ENCODE measurements around the gene RTBDN.
A peak's percentile ranks its signal among the peaks of the same experiment; 100 is the strongest.

RTBDN gene

DNA sequence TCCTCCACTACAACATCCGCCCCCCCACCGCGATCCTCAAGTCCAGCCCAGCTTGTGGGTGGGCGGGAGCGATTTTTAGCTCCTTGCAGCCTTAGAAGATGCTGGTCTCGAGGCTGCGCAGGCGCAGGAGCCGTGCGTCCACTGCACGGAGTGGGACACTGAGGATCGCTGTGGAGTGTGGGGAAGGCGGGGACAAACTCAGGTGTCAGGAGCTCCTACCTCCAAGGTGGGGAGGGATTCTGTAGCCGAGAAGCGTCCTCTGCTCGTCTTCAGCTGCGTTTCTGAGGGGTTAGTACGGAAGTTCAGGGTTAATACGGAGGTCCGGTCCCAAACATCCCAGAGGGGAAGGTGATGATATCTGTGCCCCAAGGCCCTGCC lies at the start of gene RTBDN:
Gene RTBDN, minus strand, starts transcription at position 14 of the 378 bp plus-strand sequence. CDS start 4,600 bp downstream, outside the sequence.
- no peaks in the 10 kb centered on the region for H3K36me3 ChIP-seq (ENCODE audit: control insufficient read depth, insufficient read depth, low read length)
- no peak within 1 kb of the TSS for H3K9ac ChIP-seq (ENCODE audit: low read depth, low read length)
- H3K27ac ChIP-seq (ENCODE audit: low read depth, low read length): no peak within 1 kb of the TSS
- H3K9me3 ChIP-seq (ENCODE audit: control insufficient read depth, insufficient read depth, low read length): no peaks in the 10 kb centered on the region
- H3K4me1 ChIP-seq (ENCODE audit: control insufficient read depth, insufficient read depth, low read length): peaks cover 12% of the 10 kb centered on the region
- H3K4me3 ChIP-seq (ENCODE audit: low read depth, low read length): peak within 1 kb of the TSS; percentile 71
- H3K27me3 ChIP-seq (ENCODE audit: control insufficient read depth, insufficient read depth, low read length): peaks cover 27% of the 10 kb centered on the region

DNA sequence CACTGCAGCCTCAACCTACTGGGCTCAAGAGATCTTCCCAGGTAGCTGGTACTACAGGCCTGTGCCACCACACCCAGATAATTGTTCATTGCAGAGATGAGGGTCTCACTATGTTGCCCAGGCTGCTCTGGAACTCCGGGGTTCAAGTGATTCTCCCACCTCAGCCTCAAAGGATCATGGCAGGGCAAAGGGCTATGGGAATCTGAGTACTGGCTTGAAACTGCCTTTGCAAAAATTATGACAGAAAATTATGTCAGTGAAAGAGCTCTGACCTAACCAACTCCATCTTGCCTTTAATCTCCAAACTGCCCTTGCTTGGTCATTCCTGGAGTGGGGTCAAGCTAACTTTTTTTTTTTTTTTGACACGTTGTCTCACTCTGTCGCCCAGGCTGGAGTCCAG lies 48.2 kb upstream of the RTBDN start:
- Histone ChIP-seq H3K36me3 (ENCODE audit: control insufficient read depth, insufficient read depth, low read length) (peaks cover 10% of the 10 kb centered on the region; the same call in 1 of the 2 replicates), H3K27ac (ENCODE audit: low read depth, low read length) (no peak overlapping the region), H3K27me3 (ENCODE audit: control insufficient read depth, insufficient read depth, low read length) (peaks cover 8% of the 10 kb centered on the region; the same call in 1 of the 2 replicates), H3K9ac (ENCODE audit: low read depth, low read length) (no peak overlapping the region), H3K4me1 (ENCODE audit: control insufficient read depth, insufficient read depth, low read length) (no peaks in the 10 kb centered on the region; the same call in 1 of the 2 replicates), H3K4me3 (ENCODE audit: low read depth, low read length) (no peak overlapping the region), H3K9me3 (ENCODE audit: control insufficient read depth, insufficient read depth, low read length) (no peaks in the 10 kb centered on the region)

GRCh38 chr19:12881172-12881808 lies 46.9 kb upstream of the RTBDN start, which contains the start of gene DNASE2:
Gene DNASE2, minus strand, starts transcription at chr19:12881449. Its CDS starts 74 bp downstream, at chr19:12881375.
- H3K27ac ChIP-seq (ENCODE audit: low read depth, low read length): peak within 1 kb of the TSS; percentile 79
- H3K9ac ChIP-seq (ENCODE audit: low read depth, low read length): peak within 1 kb of the TSS; percentile 72
- no peaks in the 10 kb centered on the region for H3K9me3 ChIP-seq (ENCODE audit: control insufficient read depth, insufficient read depth, low read length)
- peaks cover 2% of the 10 kb centered on the region; the same call in 1 of the 2 replicates for H3K27me3 ChIP-seq (ENCODE audit: control insufficient read depth, insufficient read depth, low read length)
- H3K36me3 ChIP-seq (ENCODE audit: control insufficient read depth, insufficient read depth, low read length): peaks cover 12% of the 10 kb centered on the region; the same call in 1 of the 2 replicates
- H3K4me1 ChIP-seq (ENCODE audit: control insufficient read depth, insufficient read depth, low read length): no peaks in the 10 kb centered on the region; the same call in 1 of the 2 replicates
- peak within 1 kb of the TSS; percentile 84 for H3K4me3 ChIP-seq (ENCODE audit: low read depth, low read length)

- no peaks in the 10 kb centered on the region; the same call in 1 of the 2 replicates for H3K27me3 ChIP-seq (ENCODE audit: control insufficient read depth, insufficient read depth, low read length)
- peak overlapping the region; percentile 72 for H3K9ac ChIP-seq (ENCODE audit: low read depth, low read length)
- peak overlapping the region; percentile 79 for H3K27ac ChIP-seq (ENCODE audit: low read depth, low read length)
- H3K36me3 ChIP-seq (ENCODE audit: control insufficient read depth, insufficient read depth, low read length): peaks cover 12% of the 10 kb centered on the region; the same call in 1 of the 2 replicates
- H3K4me3 ChIP-seq (ENCODE audit: low read depth, low read length): peak overlapping the region; percentile 84
- no peaks in the 10 kb centered on the region; the same call in 1 of the 2 replicates for H3K4me1 ChIP-seq (ENCODE audit: control insufficient read depth, insufficient read depth, low read length)
- H3K9me3 ChIP-seq (ENCODE audit: control insufficient read depth, insufficient read depth, low read length): no peaks in the 10 kb centered on the region
These were observed 46.3 kb upstream of the RTBDN start for GRCh38 chr19:12880551-12881171.

DNA sequence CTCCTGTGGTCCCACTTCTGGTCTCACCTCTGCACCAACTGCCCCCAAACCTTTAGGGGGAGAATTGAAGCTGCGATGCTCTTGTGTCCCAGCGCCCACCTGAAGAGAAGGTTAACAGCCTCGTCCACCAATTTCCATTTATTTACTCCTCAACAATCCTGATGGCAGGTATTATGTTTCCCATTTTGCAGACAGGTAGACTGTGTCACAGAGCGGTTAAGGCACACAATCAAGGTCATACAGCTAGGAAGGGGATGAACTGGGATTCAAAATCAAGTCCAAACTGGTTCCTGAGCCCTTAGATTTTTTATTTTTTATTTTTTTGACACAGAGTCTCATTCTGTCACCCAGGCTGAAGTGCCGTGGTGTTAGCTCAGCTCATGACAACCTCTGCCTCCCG lies 40.7 kb upstream of the RTBDN start:
- Histone ChIP-seq H3K36me3 (ENCODE audit: control insufficient read depth, insufficient read depth, low read length) (peaks cover 25% of the 10 kb centered on the region; the same call in 1 of the 2 replicates), H3K4me1 (ENCODE audit: control insufficient read depth, insufficient read depth, low read length) (no peaks in the 10 kb centered on the region), H3K9me3 (ENCODE audit: control insufficient read depth, insufficient read depth, low read length) (no peaks in the 10 kb centered on the region), H3K9ac (ENCODE audit: low read depth, low read length) (no peak overlapping the region), H3K27ac (ENCODE audit: low read depth, low read length) (no peak overlapping the region), H3K4me3 (ENCODE audit: low read depth, low read length) (no peak overlapping the region), H3K27me3 (ENCODE audit: control insufficient read depth, insufficient read depth, low read length) (no peaks in the 10 kb centered on the region)

DNA sequence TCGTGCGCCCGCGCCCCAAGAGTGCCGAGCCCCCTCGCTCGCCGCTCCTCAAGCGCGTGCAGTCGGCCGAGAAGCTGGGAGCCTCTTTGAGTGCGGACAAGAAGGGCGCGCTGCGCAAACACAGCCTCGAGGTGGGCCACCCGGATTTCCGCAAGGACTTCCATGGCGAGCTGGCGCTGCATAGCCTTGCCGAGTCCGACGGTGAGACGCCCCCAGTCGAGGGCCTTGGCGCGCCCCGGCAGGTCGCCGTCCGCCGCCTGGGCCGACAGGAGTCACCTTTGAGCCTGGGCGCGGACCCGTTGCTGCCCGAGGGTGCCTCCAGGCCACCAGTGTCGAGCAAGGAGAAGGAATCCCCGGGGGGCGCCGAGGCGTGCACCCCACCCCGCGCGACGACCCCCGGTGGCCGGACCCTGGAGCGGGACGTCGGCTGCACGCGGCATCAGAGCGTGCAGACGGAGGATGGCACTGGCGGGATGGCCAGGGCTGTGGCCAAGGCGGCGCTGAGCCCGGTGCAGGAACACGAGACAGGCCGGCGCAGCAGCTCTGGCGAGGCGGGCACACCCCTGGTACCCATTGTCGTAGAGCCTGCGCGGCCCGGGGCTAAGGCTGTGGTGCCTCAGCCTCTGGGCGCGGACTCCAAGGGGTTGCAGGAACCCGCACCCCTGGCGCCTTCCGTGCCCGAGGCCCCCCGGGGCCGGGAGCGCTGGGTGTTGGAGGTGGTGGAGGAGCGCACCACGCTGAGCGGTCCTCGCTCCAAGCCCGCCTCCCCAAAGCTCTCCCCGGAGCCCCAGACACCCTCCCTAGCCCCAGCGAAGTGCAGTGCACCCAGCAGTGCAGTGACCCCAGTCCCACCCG lies 39.7 kb upstream of the RTBDN start:
- Histone ChIP-seq H3K4me3 (ENCODE audit: low read depth, low read length) (peak overlapping the region; percentile 46; the same call in 1 of the 2 replicates), H3K27ac (ENCODE audit: low read depth, low read length) (no peak overlapping the region)

DNA sequence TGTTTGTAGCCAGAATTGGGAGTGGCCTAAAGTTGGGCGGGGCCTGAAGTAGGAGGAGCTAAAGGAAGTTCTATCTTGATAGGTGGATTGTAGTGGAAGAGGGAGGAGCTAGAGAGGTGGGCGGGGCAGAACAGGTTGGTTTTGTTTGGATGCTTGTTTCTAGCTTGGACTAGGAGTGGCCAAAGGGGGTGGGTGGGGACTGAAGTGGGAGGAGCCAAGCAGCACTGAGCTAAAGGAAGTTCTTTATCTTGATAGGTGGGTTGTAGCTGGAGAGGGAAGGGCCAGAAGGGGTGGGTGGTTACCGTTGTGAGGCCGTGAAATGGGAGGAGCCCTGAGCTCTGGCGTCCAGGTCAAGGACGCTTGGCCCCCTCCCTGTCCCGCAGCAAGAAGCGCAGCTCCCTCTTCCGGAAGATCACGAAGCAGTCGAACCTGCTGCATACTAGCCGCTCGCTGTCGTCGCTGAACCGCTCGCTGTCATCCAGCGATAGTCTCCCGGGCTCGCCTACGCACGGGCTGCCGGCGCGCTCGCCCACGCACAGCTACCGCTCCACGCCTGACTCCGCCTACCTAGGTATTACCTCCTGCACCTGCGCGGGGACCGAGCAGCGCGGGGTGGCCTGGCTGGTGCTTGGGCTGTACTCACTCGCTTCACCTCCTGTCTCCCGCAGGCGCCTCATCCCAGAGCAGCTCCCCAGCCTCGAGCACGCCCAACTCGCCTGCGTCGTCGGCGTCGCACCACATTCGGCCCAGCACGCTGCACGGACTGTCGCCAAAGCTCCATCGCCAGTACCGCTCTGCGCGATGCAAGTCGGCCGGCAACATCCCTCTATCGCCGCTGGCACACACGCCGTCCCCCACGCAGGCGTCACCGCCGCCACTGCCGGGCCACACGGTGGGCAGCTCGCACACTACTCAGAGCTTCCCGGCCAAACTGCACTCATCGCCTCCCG lies 38.8 kb upstream of the RTBDN start:
- Histone ChIP-seq H3K4me3 (ENCODE audit: low read depth, low read length) (peak overlapping the region; percentile 46), H3K9ac (ENCODE audit: low read depth, low read length) (no peak overlapping the region), H3K4me1 (ENCODE audit: control insufficient read depth, insufficient read depth, low read length) (no peaks in the 10 kb centered on the region), H3K9me3 (ENCODE audit: control insufficient read depth, insufficient read depth, low read length) (no peaks in the 10 kb centered on the region), H3K27me3 (ENCODE audit: control insufficient read depth, insufficient read depth, low read length) (no peaks in the 10 kb centered on the region), H3K36me3 (ENCODE audit: control insufficient read depth, insufficient read depth, low read length) (peaks cover 25% of the 10 kb centered on the region), H3K27ac (ENCODE audit: low read depth, low read length) (no peak overlapping the region)

More for the DNA sequence above, 39.7 kb upstream of the RTBDN start:
- Histone ChIP-seq H3K27me3 (ENCODE audit: control insufficient read depth, insufficient read depth, low read length) (no peaks in the 10 kb centered on the region), H3K9ac (ENCODE audit: low read depth, low read length) (no peak overlapping the region), H3K36me3 (ENCODE audit: control insufficient read depth, insufficient read depth, low read length) (peaks cover 27% of the 10 kb centered on the region), H3K4me1 (ENCODE audit: control insufficient read depth, insufficient read depth, low read length) (no peaks in the 10 kb centered on the region), H3K9me3 (ENCODE audit: control insufficient read depth, insufficient read depth, low read length) (no peaks in the 10 kb centered on the region)

DNA sequence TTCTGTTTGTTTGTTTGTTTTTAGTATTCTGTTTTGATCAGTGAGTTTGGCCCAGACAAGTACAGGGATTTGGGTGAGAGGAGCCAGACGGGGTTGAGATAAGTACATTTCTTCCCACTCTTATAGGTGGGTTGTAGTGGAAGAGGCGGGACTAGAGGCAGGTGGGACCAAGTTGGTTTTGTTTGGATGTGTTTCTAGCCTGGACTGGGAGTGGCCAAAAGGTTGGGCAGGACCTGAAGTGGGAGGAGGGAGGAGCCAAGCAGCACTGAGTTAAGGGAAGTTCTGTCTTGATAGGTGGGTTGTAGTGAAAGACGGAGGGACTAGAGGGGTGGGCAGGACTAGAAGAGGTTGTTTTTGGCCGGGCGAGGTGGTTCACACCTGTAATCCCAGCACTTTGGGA lies 37.9 kb upstream of the RTBDN start:
- Histone ChIP-seq H3K27ac (ENCODE audit: low read depth, low read length) (no peak overlapping the region), H3K4me3 (ENCODE audit: low read depth, low read length) (no peak overlapping the region), H3K36me3 (ENCODE audit: control insufficient read depth, insufficient read depth, low read length) (peaks cover 21% of the 10 kb centered on the region), H3K4me1 (ENCODE audit: control insufficient read depth, insufficient read depth, low read length) (peaks cover 2% of the 10 kb centered on the region; the same call in 1 of the 2 replicates), H3K9ac (ENCODE audit: low read depth, low read length) (no peak overlapping the region), H3K9me3 (ENCODE audit: control insufficient read depth, insufficient read depth, low read length) (no peaks in the 10 kb centered on the region), H3K27me3 (ENCODE audit: control insufficient read depth, insufficient read depth, low read length) (no peaks in the 10 kb centered on the region)

GRCh38 chr19:12871681-12872080 lies 37.3 kb upstream of the RTBDN start:
- Histone ChIP-seq H3K9ac (ENCODE audit: low read depth, low read length) (no peak overlapping the region), H3K4me1 (ENCODE audit: control insufficient read depth, insufficient read depth, low read length) (peaks cover 5% of the 10 kb centered on the region; the same call in 1 of the 2 replicates), H3K27ac (ENCODE audit: low read depth, low read length) (no peak overlapping the region), H3K27me3 (ENCODE audit: control insufficient read depth, insufficient read depth, low read length) (no peaks in the 10 kb centered on the region), H3K4me3 (ENCODE audit: low read depth, low read length) (no peak overlapping the region), H3K36me3 (ENCODE audit: control insufficient read depth, insufficient read depth, low read length) (peaks cover 19% of the 10 kb centered on the region), H3K9me3 (ENCODE audit: control insufficient read depth, insufficient read depth, low read length) (no peaks in the 10 kb centered on the region)

Measured in HUES48 (cell line).